GM18873 (cell line): ENCODE results near the gene NUDCD3.
A peak's percentile ranks its signal among the peaks of the same experiment; 100 is the strongest.
"Not testable (repeated sequence)": the region's sequence is repeated elsewhere in the genome, so short reads cannot be mapped to it uniquely, and the experiment has no call there.

Experiments used
- ATAC-seq: cut with Tn5 transposase; IDR thresholded peaks from one replicate; pipeline ENCODE4 v1.9.1; 2021; ENCODE audit warnings: mild to moderate bottlenecking, moderate library complexity, moderate number of reproducible peaks; ENCODE audit not compliant: unreplicated experiment, low FRiP score

The NUDCD3 gene

DNA sequence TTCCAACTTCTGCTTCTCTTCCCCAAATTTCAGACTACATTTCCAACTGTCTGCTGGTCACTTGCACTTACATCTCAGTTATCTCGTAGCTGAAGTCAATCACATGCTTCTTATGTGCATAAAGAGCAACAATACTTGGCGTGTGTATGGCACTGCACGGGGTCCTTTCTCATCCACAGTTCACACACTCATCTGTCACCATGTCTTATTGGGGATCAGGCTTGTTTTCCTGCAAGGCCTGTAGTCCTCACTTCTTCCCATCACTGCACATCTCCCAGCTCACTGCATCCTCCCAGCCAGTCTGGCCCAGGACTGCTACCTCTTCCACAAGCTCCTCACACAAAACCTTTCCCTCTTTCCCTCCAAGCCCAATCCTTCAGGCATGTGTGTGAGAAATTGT is 35.3 kb downstream of the NUDCD3 start:
- ATAC-seq = no peak

DNA sequence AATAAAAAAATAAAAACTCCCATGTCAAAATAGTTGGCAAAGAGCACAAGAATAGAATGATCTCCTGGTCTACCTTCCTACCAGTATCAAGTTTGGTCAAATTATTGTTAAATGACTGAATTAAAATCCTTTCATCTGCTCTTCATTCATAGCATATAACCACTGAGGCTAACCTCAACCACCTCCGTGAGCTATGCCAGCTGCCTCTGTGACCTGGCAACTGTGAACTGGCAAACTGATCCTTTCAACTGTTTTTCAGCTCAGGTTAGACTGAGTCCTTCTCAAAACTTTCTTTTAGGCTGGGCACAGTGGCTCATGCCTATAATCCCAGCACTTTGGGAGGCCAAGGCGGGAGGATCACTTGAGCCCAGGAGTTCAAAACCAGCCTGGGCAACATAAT is 36.1 kb downstream of the NUDCD3 start:
- no peak for ATAC-seq

DNA sequence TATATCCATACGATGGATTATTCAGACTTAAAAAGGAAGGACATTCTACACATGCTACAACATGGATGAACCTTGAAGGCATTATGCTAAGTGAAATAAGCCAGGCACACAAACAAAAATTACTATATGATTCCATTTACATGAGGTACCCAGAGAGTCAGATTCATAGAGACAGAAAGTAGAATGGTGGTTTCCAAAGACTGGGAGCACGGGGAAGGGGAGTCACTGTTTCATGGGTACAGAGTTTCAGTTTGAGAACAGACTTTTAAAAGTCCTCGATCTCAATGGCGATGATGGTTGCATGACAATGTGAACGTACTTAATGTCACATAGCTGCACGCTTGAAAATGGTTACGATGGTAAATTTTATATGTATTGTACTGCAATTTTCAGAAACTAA is 39.3 kb downstream of the NUDCD3 start:
- no peak for ATAC-seq

DNA sequence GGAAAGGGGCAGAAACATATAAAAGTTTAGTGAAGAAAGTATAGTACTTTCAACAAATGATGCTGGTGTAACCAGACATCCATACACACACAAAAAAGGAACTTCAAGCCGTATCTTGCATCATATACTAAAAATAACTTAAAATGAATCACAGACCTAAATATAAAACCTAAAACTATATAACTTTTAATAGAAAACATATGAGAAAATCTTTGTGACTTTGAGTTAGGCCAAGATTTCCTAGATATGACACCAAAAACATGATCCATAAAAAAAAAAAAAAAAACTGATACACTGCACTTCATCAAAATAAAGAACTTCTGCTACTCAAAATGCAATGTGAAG is 40.9 kb downstream of the NUDCD3 start:
- ATAC-seq = no peak

- no peak for ATAC-seq
Observed at GRCh38 chr7:44448922-44449583, 41.4 kb downstream of the NUDCD3 start.

DNA sequence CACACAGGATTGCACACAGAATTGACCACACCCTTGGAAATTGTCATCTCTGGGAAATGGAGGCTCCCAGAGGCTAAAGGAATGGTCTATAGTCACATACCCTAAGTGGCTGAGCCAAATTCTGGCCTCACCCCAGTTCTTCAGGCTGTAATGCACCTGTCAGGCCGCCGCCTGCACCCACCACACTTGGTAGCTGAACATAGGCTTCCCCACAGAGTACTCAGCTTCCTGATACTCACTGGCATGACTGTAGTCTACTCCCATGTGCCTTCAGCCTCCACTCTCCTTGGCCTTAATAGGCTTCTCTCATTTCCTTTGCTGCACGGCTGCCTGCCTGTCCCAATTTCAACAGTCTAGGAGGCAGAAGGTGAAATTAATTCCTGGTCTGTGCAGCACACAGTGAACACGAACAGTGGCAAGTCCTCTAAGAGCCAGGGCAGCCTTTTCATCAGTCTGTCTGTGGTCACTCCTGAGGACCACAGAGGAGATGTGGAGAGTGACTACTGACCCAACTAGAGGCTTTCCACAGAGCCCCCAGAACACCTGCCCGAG is 42.5 kb downstream of the NUDCD3 start:
- ATAC-seq = no peak

- ATAC-seq = no peak
Observed at GRCh38 chr7:44445986-44446671, 44.3 kb downstream of the NUDCD3 start.

DNA sequence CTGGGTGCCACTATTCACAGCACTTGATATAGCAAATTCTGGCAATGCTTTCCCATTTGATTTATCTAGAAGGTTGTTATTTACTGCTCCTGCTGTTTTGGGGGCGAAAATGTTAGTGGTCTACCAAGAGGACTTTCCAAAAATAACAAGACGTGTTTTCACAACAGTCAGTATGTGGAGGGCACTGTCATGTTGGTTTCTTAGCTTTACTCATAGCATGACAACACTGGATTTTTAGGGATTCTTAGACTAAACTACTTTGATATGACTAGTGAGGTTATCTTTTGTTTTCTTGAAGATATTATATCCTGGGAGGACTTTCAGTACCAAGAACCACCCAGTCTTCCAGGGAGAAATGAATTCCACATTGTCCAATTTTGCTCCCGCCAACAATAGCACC is 49.4 kb downstream of the NUDCD3 start:
- ATAC-seq = no peak

DNA sequence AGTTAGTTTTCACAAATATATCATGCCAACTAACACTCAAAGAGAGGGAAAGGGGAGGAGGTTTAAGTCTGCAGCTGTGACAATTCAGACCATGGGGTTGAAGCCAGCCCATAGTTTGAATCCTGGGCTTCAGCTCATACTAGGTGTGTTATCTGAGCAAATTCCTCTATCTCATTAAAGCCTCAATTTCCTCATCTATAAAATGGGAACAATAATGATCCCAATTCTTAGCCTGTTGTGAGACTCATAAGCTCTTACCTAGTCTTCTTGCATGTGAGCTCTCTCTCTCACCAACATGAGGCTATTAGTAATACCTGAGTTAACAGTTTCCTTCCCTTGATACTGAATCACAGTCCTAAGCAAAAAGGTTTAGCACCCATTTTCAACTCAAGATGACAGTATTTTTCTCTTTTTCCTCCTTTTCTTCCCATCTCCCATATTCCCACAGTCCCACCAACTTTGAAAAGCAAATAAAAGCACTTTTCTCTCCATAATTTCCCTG is 49.8 kb downstream of the NUDCD3 start:
- ATAC-seq = no peak

DNA sequence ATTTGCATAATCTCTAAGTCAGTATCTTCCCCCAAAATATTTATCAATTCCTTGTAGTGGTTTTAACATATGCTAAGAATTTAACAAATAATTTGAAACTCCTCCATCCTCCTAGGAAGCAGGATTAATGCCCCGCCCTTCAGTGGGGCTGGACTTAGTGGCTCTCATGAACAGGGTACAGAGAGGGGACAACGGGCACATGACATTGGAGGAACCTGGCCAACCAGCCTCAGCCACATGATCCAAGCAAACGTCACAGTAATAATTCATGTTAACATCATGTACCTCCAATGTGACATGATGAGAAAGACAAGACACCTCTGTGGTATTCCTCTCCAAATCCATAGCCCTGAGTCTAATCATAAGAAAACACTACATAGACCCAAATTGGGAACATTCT is 50.5 kb downstream of the NUDCD3 start:
- ATAC-seq = no peak

DNA sequence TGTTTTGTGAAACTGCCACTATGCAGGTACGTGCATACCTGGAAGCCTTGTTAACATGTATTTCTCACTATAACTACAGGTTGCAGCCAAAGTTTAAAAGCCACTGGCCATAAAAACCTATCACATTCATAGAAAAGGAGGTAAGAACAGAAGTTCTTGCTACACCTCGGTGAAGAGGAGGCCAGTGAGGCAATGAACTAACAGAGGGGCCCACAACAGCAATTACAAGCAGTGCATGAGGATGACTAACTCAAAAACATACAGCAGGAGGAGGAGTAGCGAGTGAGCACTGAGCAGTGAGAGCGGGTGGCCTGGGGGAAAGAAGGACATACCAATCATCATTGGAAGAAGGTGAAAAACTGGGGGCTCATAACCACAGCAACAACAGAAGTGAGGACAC is 51.6 kb downstream of the NUDCD3 start:
- no peak for ATAC-seq

- no peak for ATAC-seq
Observed at GRCh38 chr7:44434201-44434600, 56.3 kb downstream of the NUDCD3 start.

GRCh38 chr7:44433255-44434022 is 57.0 kb downstream of the NUDCD3 start:
- ATAC-seq = no peak

- ATAC-seq = no peak
Observed at GRCh38 chr7:44432381-44432977, 58.0 kb downstream of the NUDCD3 start.

- ATAC-seq = peak; percentile 66
Observed at GRCh38 chr7:44431091-44431608, 59.3 kb downstream of the NUDCD3 start.

DNA sequence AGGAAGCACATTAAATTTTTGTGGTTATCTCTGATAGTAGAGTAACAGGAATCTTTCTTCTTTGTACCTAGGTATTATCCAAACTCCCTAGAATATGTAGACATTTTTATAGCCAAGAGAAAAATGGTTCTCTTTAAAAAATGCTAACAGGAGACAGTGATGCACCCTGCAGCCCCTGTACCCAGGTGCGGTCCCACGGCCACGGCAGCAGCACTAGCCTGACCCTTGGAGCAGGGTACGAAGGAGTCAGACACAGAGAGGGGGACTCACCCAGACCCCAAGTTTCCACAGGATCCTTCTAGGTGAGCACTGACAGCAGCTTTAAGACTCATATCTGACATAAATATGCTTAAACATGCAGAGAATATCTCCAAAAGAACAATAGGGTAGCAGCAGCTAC is 60.4 kb downstream of the NUDCD3 start:
- no peak for ATAC-seq

GRCh38 chr7:44424762-44425161 is 65.7 kb downstream of the NUDCD3 start:
- ATAC-seq = not testable (repeated sequence)

DNA sequence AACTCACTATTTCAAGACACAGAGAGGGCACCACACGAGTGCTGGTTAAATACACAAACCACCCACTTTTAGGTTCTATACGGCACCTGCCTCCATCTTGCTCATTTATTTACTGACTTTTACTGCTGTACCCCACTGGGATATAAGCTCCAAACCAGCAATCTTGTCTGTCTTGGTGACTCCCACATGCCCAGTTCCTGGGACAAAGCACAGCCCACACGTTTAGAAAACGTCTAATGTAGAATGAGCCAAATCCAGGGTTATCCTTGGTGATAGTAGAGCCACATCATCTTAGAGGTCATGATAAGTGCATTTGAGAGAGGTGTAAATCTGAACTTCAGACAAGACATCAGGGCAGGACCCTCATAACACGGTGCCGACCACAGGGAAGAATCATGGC is 73.5 kb downstream of the NUDCD3 start:
- no peak for ATAC-seq

DNA sequence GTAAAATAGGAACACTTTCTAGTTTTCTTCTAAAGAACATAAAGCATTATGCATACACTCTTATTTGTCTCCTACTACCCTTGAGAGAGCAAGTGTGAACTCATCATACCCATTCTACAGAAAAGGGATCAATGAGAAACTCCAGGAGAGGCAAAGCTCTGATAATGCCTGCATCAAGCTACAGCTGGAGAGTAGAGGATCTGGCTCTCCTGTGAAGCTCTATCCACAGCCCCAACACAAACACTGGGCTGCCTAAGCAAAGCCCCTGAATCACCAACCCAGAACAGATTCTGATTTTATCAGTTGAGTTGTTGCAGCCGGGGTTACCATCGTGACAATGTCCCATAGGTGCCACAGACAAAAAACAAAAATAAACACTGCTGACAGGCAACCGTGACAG is 74.9 kb downstream of the NUDCD3 start:
- no peak for ATAC-seq

- ATAC-seq = no peak
Observed at GRCh38 chr7:44415047-44415446, 75.4 kb downstream of the NUDCD3 start.

DNA sequence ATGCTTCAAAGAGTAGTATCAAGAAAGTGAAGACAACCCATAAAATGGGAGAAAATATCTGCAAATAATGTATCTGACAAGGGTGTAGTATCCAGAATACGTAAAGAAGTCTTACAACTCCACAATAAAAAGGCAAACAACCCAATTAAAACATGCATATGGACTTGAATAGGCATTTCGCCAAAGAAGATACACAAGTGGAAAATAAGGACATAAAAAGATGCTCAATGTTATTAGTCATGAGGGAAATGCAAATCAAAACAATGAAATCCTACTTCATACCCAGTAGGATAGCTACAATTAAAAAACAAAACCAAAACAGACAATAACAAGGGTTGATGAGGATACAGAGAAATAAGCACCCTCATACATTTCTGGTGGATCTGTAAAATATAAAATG is 79.2 kb downstream of the NUDCD3 start:
- no peak for ATAC-seq
